H9 (cell line): Measurements from ENCODE around the gene TENT5C. TPM values are rescaled to one million over a fixed set of nuclear protein-coding genes. Genes with fewer than 3 reads are reported as not detected.
A peak's percentile ranks its signal among the peaks of the same experiment; 100 is the strongest.

Source experiments
- DNase-seq: peaks from one replicate; pipeline ENCODE4 v3.0.0-alpha.2; 2017
- H2AFZ ChIP-seq: one replicate; pipeline ENCODE4 v1.6.1; 2013; ENCODE audit warnings: mild to moderate bottlenecking, low read length, control low read depth, moderate library complexity
- H2AK5ac ChIP-seq: 2 replicates; pipeline ENCODE4 v1.6.1; 2013; ENCODE audit warnings: low read length, control low read depth, mixed read lengths; ENCODE audit not compliant: insufficient read length
- H2BK120ac ChIP-seq: one replicate; pipeline ENCODE4 v1.6.1; 2013; ENCODE audit warnings: low read depth, mild to moderate bottlenecking, low read length, control low read depth, inconsistent platforms; ENCODE audit not compliant: poor library complexity, severe bottlenecking
- H2BK12ac ChIP-seq: 2 replicates; pipeline ENCODE4 v1.6.1; 2013; ENCODE audit warnings: low read length, control low read depth, mixed read lengths, low read depth; ENCODE audit not compliant: insufficient read length
- H2BK15ac ChIP-seq: 2 replicates; pipeline ENCODE4 v1.6.1; 2013; ENCODE audit warnings: low read depth, low read length, control low read depth
- H2BK20ac ChIP-seq: one replicate; pipeline ENCODE4 v1.6.1; 2013; ENCODE audit warnings: low read depth, mild to moderate bottlenecking, low read length, control low read depth, inconsistent platforms; ENCODE audit not compliant: poor library complexity, severe bottlenecking
- H2BK5ac ChIP-seq: 2 replicates; pipeline ENCODE4 v1.6.1; 2013; ENCODE audit warnings: low read length, control low read depth, mixed read lengths; ENCODE audit not compliant: insufficient read length
- H3K14ac ChIP-seq: 2 replicates; pipeline ENCODE4 v1.6.1; 2013; ENCODE audit warnings: low read length, control low read depth; ENCODE audit not compliant: insufficient read depth
- H3K18ac ChIP-seq: 2 replicates; pipeline ENCODE4 v1.6.1; 2013; ENCODE audit warnings: low read depth, mild to moderate bottlenecking, mixed read lengths, low read length, control low read depth; ENCODE audit not compliant: insufficient read length
- H3K23ac ChIP-seq: 2 replicates; pipeline ENCODE4 v1.6.1; 2013; ENCODE audit warnings: low read length, control low read depth, mixed read lengths, low read depth; ENCODE audit not compliant: insufficient read length
- H3K23me2 ChIP-seq: 2 replicates; pipeline ENCODE4 v1.6.1; 2013; ENCODE audit warnings: low read depth, mild to moderate bottlenecking, mixed read lengths, low read length, control low read depth; ENCODE audit not compliant: insufficient read length, poor library complexity, severe bottlenecking
- H3K27ac ChIP-seq: 2 replicates; pipeline ENCODE4 v1.5.1; 2013; ENCODE audit warnings: low read length, control low read depth, mixed read lengths, low read depth; ENCODE audit not compliant: insufficient read length
- H3K27me3 ChIP-seq: 2 replicates; pipeline ENCODE4 v1.6.1; 2013; ENCODE audit warnings: low read length, control low read depth, inconsistent platforms; ENCODE audit not compliant: insufficient read depth
- H3K4ac ChIP-seq: 2 replicates; pipeline ENCODE4 v1.6.1; 2013; ENCODE audit warnings: low read depth, mild to moderate bottlenecking, control low read depth, inconsistent platforms, low read length, moderate library complexity
- H3K4me1 ChIP-seq: 2 replicates; pipeline ENCODE4 v1.6.1; 2013; ENCODE audit warnings: low read length, control low read depth, inconsistent platforms; ENCODE audit not compliant: insufficient read depth
- H3K4me2 ChIP-seq: 2 replicates; pipeline ENCODE4 v1.6.1; 2013; ENCODE audit warnings: low read length, control low read depth, mixed read lengths; ENCODE audit not compliant: insufficient read length, insufficient read depth
- H3K56ac ChIP-seq: 2 replicates; pipeline ENCODE4 v1.6.1; 2013; ENCODE audit warnings: low read depth, mild to moderate bottlenecking, mixed read lengths, low read length, control low read depth; ENCODE audit not compliant: insufficient read length
- H3K79me1 ChIP-seq: 2 replicates; pipeline ENCODE4 v1.6.1; 2013; ENCODE audit warnings: low read depth, mild to moderate bottlenecking, moderate library complexity, low read length, control low read depth, inconsistent platforms; ENCODE audit not compliant: insufficient read depth, poor library complexity, severe bottlenecking
- H3K79me2 ChIP-seq: 2 replicates; pipeline ENCODE4 v1.6.1; 2013; ENCODE audit warnings: low read length, control low read depth, inconsistent platforms; ENCODE audit not compliant: insufficient read depth
- H3K9ac ChIP-seq: 2 replicates; pipeline ENCODE4 v1.6.1; 2013; ENCODE audit warnings: low read length, control low read depth, mixed read lengths; ENCODE audit not compliant: insufficient read length; ENCODE audit errors: extremely low read depth
- H3K9me3 ChIP-seq: one replicate; pipeline ENCODE4 v1.6.1; 2013; ENCODE audit warnings: low read depth, low read length, inconsistent platforms; ENCODE audit not compliant: control insufficient read depth
- H3T11ph ChIP-seq: one replicate; pipeline ENCODE4 v1.6.1; 2013; ENCODE audit warnings: mild to moderate bottlenecking, low read length, control low read depth, inconsistent platforms
- H4K20me1 ChIP-seq: one replicate; pipeline ENCODE4 v1.6.1; 2013; ENCODE audit not compliant: control insufficient read depth, insufficient read length, insufficient read depth
- H4K5ac ChIP-seq: 2 replicates; pipeline ENCODE4 v1.6.1; 2013; ENCODE audit warnings: low read depth, mild to moderate bottlenecking, mixed read lengths, low read length, control low read depth; ENCODE audit not compliant: insufficient read length
- H4K8ac ChIP-seq: replicated peaks from 2 replicates; pipeline ENCODE4 v1.6.1; 2013; ENCODE audit warnings: low read length, control low read depth, mixed read lengths, low read depth; ENCODE audit not compliant: insufficient read length
- H4K91ac ChIP-seq: 2 replicates; pipeline ENCODE4 v1.6.1; 2013; ENCODE audit warnings: low read depth, mild to moderate bottlenecking, moderate library complexity, mixed read lengths, low read length, control low read depth; ENCODE audit not compliant: insufficient read length
- H3K27ac Mint-ChIP-seq, 3 experiments: 2 replicates in 2 of 3; 3 replicates in 1 of 3; pipeline ENCODE4 v1.8.0; 2020 to 2021; ENCODE audit warnings: mixed read lengths in 3 of 3, mild to moderate bottlenecking in 1 of 3, moderate library complexity in 1 of 3
- H3K27me3 Mint-ChIP-seq: 2 replicates; pipeline ENCODE4 v1.8.0; 2021; ENCODE audit warnings: low read depth, mild to moderate bottlenecking, moderate library complexity, mixed read lengths
- H3K36me3 Mint-ChIP-seq, 3 experiments: 2 replicates in 2 of 3; 3 replicates in 1 of 3; pipeline ENCODE4 v1.8.0; 2020 to 2021; ENCODE audit warnings: low read depth in 3 of 3, mixed read lengths in 3 of 3; ENCODE audit not compliant: insufficient read depth in 1 of 3
- H3K4me1 Mint-ChIP-seq, 2 experiments: 2 replicates each; pipeline ENCODE4 v1.8.0; 2020; ENCODE audit warnings: mixed read lengths in 2 of 2
- H3K4me3 Mint-ChIP-seq, 2 experiments: 2 replicates in 1 of 2; 3 replicates in 1 of 2; pipeline ENCODE4 v1.8.0; 2020 to 2021; ENCODE audit warnings: mild to moderate bottlenecking in 2 of 2, mixed read lengths in 2 of 2, moderate library complexity in 1 of 2
- H3K9me3 Mint-ChIP-seq, 2 experiments: 2 replicates in 1 of 2; 3 replicates in 1 of 2; pipeline ENCODE4 v1.8.0; 2020; ENCODE audit warnings: mild to moderate bottlenecking in 2 of 2, mixed read lengths in 2 of 2, moderate library complexity in 1 of 2
- CTCF ChIP-seq: fragments of 200-600 bp; sonication (generic); conservative IDR thresholded peaks from 3 replicates; pipeline ENCODE4 v1.8.0; 2021; ENCODE audit warnings: antibody characterized with exemption, mild to moderate bottlenecking
- whole genome bisulfite sequencing: extraction: QIAGEN DNeasy Blood & Tissue Kit; methylation state at CpG from one replicate; pipeline ENCODE4 v1.1.7; 2013; ENCODE audit warnings: missing lambda C conversion rate, low lambda C conversion rate, mixed read lengths; ENCODE audit not compliant: insufficient read length; ENCODE audit errors: extremely low coverage; 5-methylcytosine and 5-hydroxymethylcytosine counted together
- total RNA-seq: library from RNA; stranded (reverse); gene quantifications from 2 replicates; pipeline ENCODE4 v1.2.1, GENCODE V29; 2021

Gene TENT5C
- total RNA-seq, 1 experiment from 2014 or later = 0.37 TPM

- Histone ChIP-seq H3K27me3 (no peaks in the 10 kb centered on the region), H2BK20ac (no peak overlapping the region), H3K14ac (no peak overlapping the region), H2BK5ac (no peak overlapping the region), H4K8ac (no peak overlapping the region), H4K91ac (no peak overlapping the region), H2BK12ac (no peak overlapping the region), H3T11ph (no peak overlapping the region), H2AFZ (no peak overlapping the region), H3K79me1 (no peaks in the 10 kb centered on the region), H2BK120ac (no peak overlapping the region), H3K4me2 (no peak overlapping the region), H3K56ac (no peak overlapping the region), H3K79me2 (no peaks in the 10 kb centered on the region), H3K27ac (no peak overlapping the region), H4K20me1 (no peaks in the 10 kb centered on the region), H3K9ac (no peak overlapping the region), H3K18ac (no peak overlapping the region), H3K4me1 (no peaks in the 10 kb centered on the region; the same call in 1 of the 2 replicates), H3K23ac (no peak overlapping the region), H3K9me3 (no peaks in the 10 kb centered on the region), H2AK5ac (no peak overlapping the region), H3K23me2 (no peaks in the 10 kb centered on the region), H2BK15ac (no peak overlapping the region), H3K4ac (no peak overlapping the region), H4K5ac (no peak overlapping the region)
- WGBS = no CpG with 5 or more reads among the region's 10 CpGs
- Mint-ChIP-seq H3K27ac (peak overlapping the region in 2 of 3 experiments; percentile 18 to 90; a peak in 3 of 7 replicates), H3K9me3 (no peaks in the 10 kb centered on the region), H3K36me3 (no peaks in the 10 kb centered on the region; a peak in 1 of 7 replicates), H3K4me1 (peaks cover 4 to 8% of the 10 kb centered on the region in 2 experiments), H3K4me3 (no peak overlapping the region), H3K27me3 (no peaks in the 10 kb centered on the region; the same call in 1 of the 2 replicates)
- no peak for TF ChIP-seq CTCF
- peak; percentile 18 for DNase-seq
Measured at GRCh38 chr1:117579221-117579906, 26.5 kb upstream of the TENT5C start.
